ENCODE measurements around the gene ADARB2. TPM values are rescaled to one million over a fixed set of nuclear protein-coding genes. Genes with fewer than 3 reads are reported as not detected.

Gene ADARB2
- total and polyA plus RNA-seq, 8 donors = 0.41 to 0.92 (median 0.76) TPM

DNA sequence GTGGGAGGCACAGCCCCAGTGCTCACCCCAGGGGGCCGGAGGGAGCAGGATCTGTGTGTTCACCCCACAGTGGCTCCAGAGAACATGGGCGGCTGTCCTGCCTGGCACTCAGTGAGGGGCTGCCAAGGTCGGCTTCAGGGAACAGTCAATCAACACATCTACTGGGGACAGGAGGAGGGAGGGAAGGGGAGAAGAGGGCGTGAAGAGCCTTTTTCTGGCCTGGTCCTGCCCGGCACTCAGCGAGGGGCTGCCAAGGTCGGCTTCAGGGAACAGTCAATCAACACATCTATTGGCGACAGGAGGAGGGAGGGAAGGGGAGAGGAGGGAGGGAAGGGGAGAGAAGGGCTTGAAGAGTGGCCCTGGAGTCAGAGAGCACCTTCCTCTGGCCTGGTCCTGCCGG lies 184.9 kb downstream of the ADARB2 start:
- ATAC-seq (no peak), DNase-seq (peak in 2 of 4 donors; percentile 9 to 34)
- no peaks in the 10 kb centered on the region for H3K36me3 ChIP-seq
- peaks cover 0 to 17% of the 10 kb centered on the region in 2 donors for H3K27me3 ChIP-seq
- no peaks in the 10 kb centered on the region for H3K4me1 ChIP-seq
- peaks cover 0 to 5% of the 10 kb centered on the region in 2 donors for H3K9me3 ChIP-seq
- H3K4me3 ChIP-seq = no peak overlapping the region
- intact Hi-C loops (cut with DNase I) = no loop called here
- TF ChIP-seq, protein P1, sequence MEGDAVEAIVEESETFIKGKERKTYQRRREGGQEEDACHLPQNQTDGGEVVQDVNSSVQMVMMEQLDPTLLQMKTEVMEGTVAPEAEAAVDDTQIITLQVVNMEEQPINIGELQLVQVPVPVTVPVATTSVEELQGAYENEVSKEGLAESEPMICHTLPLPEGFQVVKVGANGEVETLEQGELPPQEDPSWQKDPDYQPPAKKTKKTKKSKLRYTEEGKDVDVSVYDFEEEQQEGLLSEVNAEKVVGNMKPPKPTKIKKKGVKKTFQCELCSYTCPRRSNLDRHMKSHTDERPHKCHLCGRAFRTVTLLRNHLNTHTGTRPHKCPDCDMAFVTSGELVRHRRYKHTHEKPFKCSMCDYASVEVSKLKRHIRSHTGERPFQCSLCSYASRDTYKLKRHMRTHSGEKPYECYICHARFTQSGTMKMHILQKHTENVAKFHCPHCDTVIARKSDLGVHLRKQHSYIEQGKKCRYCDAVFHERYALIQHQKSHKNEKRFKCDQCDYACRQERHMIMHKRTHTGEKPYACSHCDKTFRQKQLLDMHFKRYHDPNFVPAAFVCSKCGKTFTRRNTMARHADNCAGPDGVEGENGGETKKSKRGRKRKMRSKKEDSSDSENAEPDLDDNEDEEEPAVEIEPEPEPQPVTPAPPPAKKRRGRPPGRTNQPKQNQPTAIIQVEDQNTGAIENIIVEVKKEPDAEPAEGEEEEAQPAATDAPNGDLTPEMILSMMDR (IDR thresholded peaks at IDR 0.05) = no peak
- no peak overlapping the region for H3K27ac ChIP-seq

DNA sequence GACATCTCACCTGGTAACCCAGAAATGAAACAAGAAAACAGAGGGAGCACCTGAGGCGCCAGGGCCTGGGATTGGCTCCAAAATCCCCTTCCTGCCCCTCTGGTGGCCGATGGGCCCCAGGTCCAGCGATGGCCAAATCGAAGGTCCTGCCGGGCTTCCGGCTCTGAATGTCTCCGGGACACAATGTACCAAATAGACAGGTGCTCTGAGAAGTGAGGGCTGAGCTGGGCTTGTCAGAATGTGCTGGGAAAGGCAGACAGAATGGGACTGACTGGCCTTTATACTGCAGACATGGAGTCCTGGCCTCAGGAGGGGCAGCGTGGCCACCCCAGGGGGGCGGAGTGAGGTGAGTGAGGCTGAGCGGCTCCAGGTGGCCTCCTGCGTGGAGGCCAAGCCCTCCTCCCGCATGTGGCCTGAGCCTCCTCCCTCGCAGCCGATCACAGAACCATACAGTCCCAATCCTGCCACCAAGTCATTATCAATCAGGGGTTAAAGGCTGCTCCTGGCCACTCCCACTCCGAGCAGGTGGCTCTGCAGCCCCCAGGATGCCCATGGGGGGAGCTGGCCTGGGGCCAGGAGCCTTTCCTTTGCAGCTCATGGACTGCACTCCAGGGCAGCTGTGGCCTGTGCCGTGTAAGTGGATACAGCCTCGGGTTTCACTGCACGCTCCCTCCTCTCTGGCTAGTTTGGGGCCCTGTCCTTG lies 185.5 kb downstream of the ADARB2 start:
- intact Hi-C loops (cut with DNase I) = no loop called here
- Histone ChIP-seq H3K27ac (no peak overlapping the region), H3K4me1 (no peaks in the 10 kb centered on the region), H3K27me3 (peaks cover 0 to 17% of the 10 kb centered on the region in 2 donors), H3K36me3 (no peaks in the 10 kb centered on the region), H3K9me3 (peaks cover 0 to 5% of the 10 kb centered on the region in 2 donors), H3K4me3 (no peak overlapping the region)
- ATAC-seq (no peak), DNase-seq (peak in 2 of 4 donors; percentile 29 to 63)
- TF ChIP-seq, protein P1 (IDR thresholded peaks at IDR 0.05) = no peak

DNA sequence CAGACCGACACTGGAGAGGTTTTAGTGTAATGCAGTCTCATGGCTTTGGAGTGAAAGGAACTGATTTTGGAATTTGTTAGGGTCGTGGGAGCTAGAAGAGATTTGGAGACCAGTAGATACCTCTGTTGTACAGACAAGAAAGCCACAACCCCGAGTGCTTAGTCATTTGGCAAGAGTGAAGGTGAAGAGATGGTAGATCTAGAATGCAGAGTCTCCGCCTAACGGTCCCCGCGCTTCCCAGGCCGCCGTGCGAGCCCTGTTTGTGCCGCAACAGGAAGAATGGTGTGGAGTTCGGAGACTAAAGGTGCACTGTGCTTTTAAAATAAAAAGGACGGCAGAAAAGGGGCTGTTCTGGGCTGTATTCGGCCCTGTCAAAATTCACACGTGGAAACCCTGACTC lies 186.7 kb downstream of the ADARB2 start:
- TF ChIP-seq, protein P1 (IDR thresholded peaks at IDR 0.05) = no peak
- H3K27ac ChIP-seq = no peak overlapping the region
- peaks cover 0 to 17% of the 10 kb centered on the region in 2 donors for H3K27me3 ChIP-seq
- peak in 2 of 4 donors; percentile 0 to 24 for DNase-seq
- intact Hi-C loops (cut with DNase I) = no loop called here
- no peak overlapping the region for H3K4me3 ChIP-seq
- no peak for ATAC-seq
- peaks cover 0 to 5% of the 10 kb centered on the region in 2 donors for H3K9me3 ChIP-seq
- H3K36me3 ChIP-seq = no peaks in the 10 kb centered on the region
- H3K4me1 ChIP-seq = no peaks in the 10 kb centered on the region

DNA sequence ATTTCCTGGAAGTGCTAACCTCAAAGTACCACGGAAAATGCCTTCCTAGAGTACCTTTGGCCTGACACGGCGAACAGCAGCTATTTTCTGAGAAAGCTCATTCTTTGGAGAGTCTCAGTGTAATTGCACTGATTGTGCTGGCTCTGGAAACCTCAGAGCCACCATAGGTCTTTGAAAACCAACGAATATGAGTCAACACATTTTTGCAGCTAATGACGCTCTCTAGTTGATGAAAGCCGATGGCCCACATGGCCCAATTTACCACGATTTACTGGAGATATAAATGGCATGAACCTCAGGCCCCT lies 187.1 kb downstream of the ADARB2 start:
- TF ChIP-seq, protein P1 (IDR thresholded peaks at IDR 0.05) = no peak
- H3K27me3 ChIP-seq = peaks cover 0 to 17% of the 10 kb centered on the region in 2 donors
- H3K9me3 ChIP-seq = peaks cover 0 to 5% of the 10 kb centered on the region in 2 donors
- intact Hi-C loops (cut with DNase I) = no loop called here
- H3K36me3 ChIP-seq = no peaks in the 10 kb centered on the region
- H3K4me3 ChIP-seq = no peak overlapping the region
- H3K27ac ChIP-seq = no peak overlapping the region
- ATAC-seq (peak; percentile 24), DNase-seq (peak in 1 of 4 donors; percentile 24)
- no peaks in the 10 kb centered on the region for H3K4me1 ChIP-seq

DNA sequence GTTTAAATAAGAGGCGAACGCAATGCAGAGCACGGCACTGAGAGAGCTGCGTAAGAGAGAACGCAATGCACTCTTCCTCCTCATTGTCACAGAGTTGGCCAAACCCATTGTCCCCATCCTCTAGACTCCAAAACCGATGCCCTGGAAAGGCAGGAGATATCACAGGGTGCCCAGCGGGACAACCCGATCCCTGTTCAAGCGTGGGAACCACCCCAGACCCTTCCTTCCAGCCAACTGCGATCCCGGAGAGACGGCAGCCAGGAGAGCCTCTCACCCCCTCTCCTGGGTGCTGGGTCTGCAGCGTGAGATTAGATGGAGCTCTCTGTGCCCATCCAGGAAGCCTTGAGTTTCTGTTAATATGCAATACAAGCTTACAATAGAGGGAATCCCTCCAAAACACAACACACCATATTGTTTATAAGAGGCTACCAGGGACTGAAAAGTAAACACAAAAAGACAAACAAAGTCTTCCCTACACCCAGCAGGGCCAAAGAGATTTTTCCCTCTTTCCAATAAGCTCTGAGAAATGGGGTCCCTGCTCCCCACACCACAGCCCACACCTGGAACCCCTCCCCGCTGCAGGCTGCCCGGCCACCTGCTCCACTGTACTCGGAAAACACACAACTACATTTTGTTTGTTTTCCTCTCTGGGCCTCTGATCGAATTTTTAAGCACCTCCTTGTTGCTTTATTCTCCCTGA lies 187.6 kb downstream of the ADARB2 start:
- intact Hi-C loops (cut with DNase I) = no loop called here

More for the DNA sequence above, 187.6 kb downstream of the ADARB2 start:
- no peaks in the 10 kb centered on the region for H3K36me3 ChIP-seq
- ATAC-seq (no peak), DNase-seq (peak in 2 of 4 donors; percentile 9 to 41)
- H3K27me3 ChIP-seq = peaks cover 0 to 17% of the 10 kb centered on the region in 2 donors
- no peak overlapping the region for H3K4me3 ChIP-seq
- peaks cover 0 to 5% of the 10 kb centered on the region in 2 donors for H3K9me3 ChIP-seq
- TF ChIP-seq, protein P1 (IDR thresholded peaks at IDR 0.05) = no peak
- H3K27ac ChIP-seq = no peak overlapping the region
- H3K4me1 ChIP-seq = no peaks in the 10 kb centered on the region
